ENCODE measurements around the gene REEP5. TPM values are rescaled to one million over a fixed set of nuclear protein-coding genes. Genes with fewer than 3 reads are reported as not detected.
A peak's percentile ranks its signal among the peaks of the same experiment; 100 is the strongest.

The REEP5 gene
- total and polyA plus RNA-seq, 2 donors from 2014 or later: 132 to 157 TPM

GRCh38 chr5:112923148-112923917 lies 1.3 kb upstream of the REEP5 start:
- FAIRE-seq (no peak), DNase-seq (peak in 2 of 5 donors; percentile 4 to 13)
- TF ChIP-seq CTCF (IDR thresholded peaks at IDR 0.05; ENCODE audit: borderline replicate concordance, extremely low read depth, insufficient read depth): no peak
- Histone ChIP-seq H3K9me3 (ENCODE audit: control insufficient read depth in 2 of 3, insufficient read depth in 1 of 3, low read length in 3 of 3) (no peaks in the 10 kb centered on the region), H3K4me1 (ENCODE audit: control insufficient read depth in 2 of 3, insufficient read depth in 2 of 3, low read depth in 1 of 3, low read length in 3 of 3) (peaks cover 0 to 16% (median 12%) of the 10 kb centered on the region in 3 donors), H3K9ac (ENCODE audit: low read length in 3 of 3) (no peak overlapping the region), H3K27ac (ENCODE audit: low read depth in 2 of 2, low read length in 2 of 2) (no peak overlapping the region), H3K36me3 (ENCODE audit: control insufficient read depth in 2 of 3, insufficient read depth in 3 of 3, low read length in 3 of 3) (peaks cover 0 to 6% (median 0%) of the 10 kb centered on the region in 3 donors), H3K27me3 (ENCODE audit: control insufficient read depth, insufficient read depth, low read length) (no peaks in the 10 kb centered on the region), H3K4me3 (ENCODE audit: low read length in 3 of 3) (peak overlapping the region in 1 of 3 donors; percentile 59)
- intact Hi-C loops (cut with DNase I): no loop called here

- intact Hi-C loops (cut with DNase I): no loop called here
- Histone ChIP-seq H3K9ac (ENCODE audit: low read length in 3 of 3) (peak overlapping the region; percentile 81 to 93 (median 91)), H3K36me3 (ENCODE audit: control insufficient read depth in 2 of 3, insufficient read depth in 3 of 3, low read length in 3 of 3) (peaks cover 0 to 6% (median 0%) of the 10 kb centered on the region in 3 donors), H3K4me1 (ENCODE audit: control insufficient read depth in 2 of 3, insufficient read depth in 2 of 3, low read depth in 1 of 3, low read length in 3 of 3) (peaks cover 0 to 23% (median 12%) of the 10 kb centered on the region in 3 donors), H3K9me3 (ENCODE audit: control insufficient read depth in 2 of 3, insufficient read depth in 1 of 3, low read length in 3 of 3) (no peaks in the 10 kb centered on the region), H3K27me3 (ENCODE audit: control insufficient read depth, insufficient read depth, low read length) (no peaks in the 10 kb centered on the region), H3K4me3 (ENCODE audit: low read length in 3 of 3) (peak overlapping the region; percentile 82 to 92 (median 90)), H3K27ac (ENCODE audit: low read depth in 2 of 2, low read length in 2 of 2) (peak overlapping the region; percentile 95 to 97)
- FAIRE-seq (no peak), DNase-seq (peak; percentile 70 to 89 (median 84))
- peak; percentile 1 for TF ChIP-seq CTCF (IDR thresholded peaks at IDR 0.05; ENCODE audit: borderline replicate concordance, extremely low read depth, insufficient read depth)
Observed at GRCh38 chr5:112921026-112921832, 798 bp downstream of the REEP5 start.

- FAIRE-seq (no peak), DNase-seq (no peak)
- Histone ChIP-seq H3K9ac (ENCODE audit: low read length in 3 of 3) (no peak overlapping the region), H3K4me3 (ENCODE audit: low read length in 3 of 3) (peak overlapping the region in 1 of 3 donors; percentile 32), H3K36me3 (ENCODE audit: control insufficient read depth in 2 of 3, insufficient read depth in 3 of 3, low read length in 3 of 3) (peaks cover 0 to 6% (median 0%) of the 10 kb centered on the region in 3 donors), H3K27me3 (ENCODE audit: control insufficient read depth, insufficient read depth, low read length) (no peaks in the 10 kb centered on the region), H3K4me1 (ENCODE audit: control insufficient read depth in 2 of 3, insufficient read depth in 2 of 3, low read depth in 1 of 3, low read length in 3 of 3) (peaks cover 0 to 23% (median 12%) of the 10 kb centered on the region in 3 donors), H3K27ac (ENCODE audit: low read depth in 2 of 2, low read length in 2 of 2) (no peak overlapping the region), H3K9me3 (ENCODE audit: control insufficient read depth in 2 of 3, insufficient read depth in 1 of 3, low read length in 3 of 3) (no peaks in the 10 kb centered on the region)
- intact Hi-C loops (cut with DNase I): no loop called here
- no peak for TF ChIP-seq CTCF (IDR thresholded peaks at IDR 0.05; ENCODE audit: borderline replicate concordance, extremely low read depth, insufficient read depth)
Observed at GRCh38 chr5:112919972-112920371, 2.1 kb downstream of the REEP5 start.
